SU-DHL-6 (cell line): ENCODE measurements around the gene TAF15.

Experiments
- CTCF ChIP-seq: fragments of 200-600 bp; sonication (generic); IDR thresholded peaks from one replicate; pipeline ENCODE4 v1.5.1; 2017; ENCODE audit warnings: antibody characterized with exemption, mild to moderate bottlenecking, low read length, moderate library complexity; ENCODE audit not compliant: insufficient read depth, poor library complexity, severe bottlenecking
- EZH2phosphoT487 ChIP-seq: fragments of 200-600 bp; sonication (generic), shearing (Covaris generic); conservative IDR thresholded peaks from 2 replicates; pipeline ENCODE4 v1.6.1; 2018; ENCODE audit warnings: mild to moderate bottlenecking, antibody characterized with exemption, low read length, moderate library complexity, mixed read lengths

DNA sequence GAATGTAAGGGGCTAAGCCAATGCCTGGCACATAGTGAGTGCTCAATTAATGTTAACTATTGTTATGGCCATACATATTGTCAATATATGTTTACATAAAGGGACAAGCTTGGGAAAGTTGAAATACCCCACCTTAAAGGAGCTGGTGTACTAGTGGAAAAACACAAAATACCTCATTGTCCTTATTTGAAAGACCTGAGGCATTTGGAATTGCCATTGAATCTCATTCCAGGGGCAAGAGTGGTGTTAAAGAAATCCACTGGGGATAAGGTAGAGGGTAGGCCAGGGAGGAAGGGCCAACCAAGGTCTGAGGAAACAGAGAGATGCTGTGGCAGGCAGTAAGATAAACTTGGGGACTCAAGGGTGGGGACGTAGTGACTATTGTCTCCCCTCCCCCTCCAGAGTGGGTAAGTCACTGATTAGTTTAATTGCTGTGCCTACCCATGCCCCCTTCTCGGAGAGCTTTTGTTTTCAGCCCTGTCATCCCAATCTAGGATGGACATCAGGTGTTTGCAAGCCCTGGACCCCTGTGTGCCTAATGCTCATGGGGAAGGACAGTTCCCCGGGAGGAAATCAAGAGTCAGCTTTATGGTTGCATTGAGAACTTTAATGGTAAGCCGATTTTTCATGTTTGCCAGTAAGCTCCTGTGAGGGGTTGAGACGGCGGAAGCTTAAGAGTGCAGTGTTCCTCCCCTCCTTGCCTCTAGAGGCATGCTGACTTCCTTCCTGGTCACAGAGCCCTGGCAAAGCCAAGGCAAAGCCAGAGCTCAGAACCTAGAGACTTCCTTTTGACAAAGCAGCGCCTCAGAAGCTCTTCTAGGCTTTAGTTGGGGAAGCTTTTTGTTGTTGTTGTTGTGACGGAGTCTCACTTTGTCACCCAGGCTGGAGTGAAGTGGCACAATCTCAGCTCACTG is 61.9 kb downstream of the TAF15 start:
- no peak for TF ChIP-seq CTCF
- no peak for TF ChIP-seq EZH2phosphoT487
